Measurements from ENCODE around the gene FAM13A.

GRCh38 chr4:88809101-88809500 is 247.9 kb downstream of the FAM13A start:
- TF ChIP-seq CHD4 (IDR thresholded peaks at IDR 0.05; ENCODE audit: borderline replicate concordance, low read length): no peak
- TF ChIP-seq E2F2 (CRISPR knock-in tag; IDR thresholded peaks at IDR 0.05; ENCODE audit: borderline replicate concordance): no peak
- TF ChIP-seq RCOR2 (CRISPR knock-in tag; IDR thresholded peaks at IDR 0.05): no peak
- TF ChIP-seq ZNF12 (CRISPR knock-in tag; IDR thresholded peaks at IDR 0.05): no peak
- no peak for TF ChIP-seq EP300 (IDR thresholded peaks at IDR 0.05; ENCODE audit: low read depth in 2 of 2, low read length in 2 of 2)
- TF ChIP-seq EP300 (CRISPR knock-in tag; IDR thresholded peaks at IDR 0.05; ENCODE audit: borderline replicate concordance): no peak
